CD4-positive, alpha-beta T cell treated with Interleukin-6 at 100 ng/mL for 8 hours (primary cell): ENCODE results near the gene ZPBP2.
A peak's percentile ranks its signal among the peaks of the same experiment; 100 is the strongest.
"Not testable (repeated sequence)": the region's sequence is repeated elsewhere in the genome, so short reads cannot be mapped to it uniquely, and the experiment has no call there.

Source experiments
- DNase-seq: peaks from one replicate; pipeline ENCODE4 v3.0.0-alpha.2; 2020; ENCODE audit warnings: mixed read lengths, low spot score

Gene ZPBP2, protein sequence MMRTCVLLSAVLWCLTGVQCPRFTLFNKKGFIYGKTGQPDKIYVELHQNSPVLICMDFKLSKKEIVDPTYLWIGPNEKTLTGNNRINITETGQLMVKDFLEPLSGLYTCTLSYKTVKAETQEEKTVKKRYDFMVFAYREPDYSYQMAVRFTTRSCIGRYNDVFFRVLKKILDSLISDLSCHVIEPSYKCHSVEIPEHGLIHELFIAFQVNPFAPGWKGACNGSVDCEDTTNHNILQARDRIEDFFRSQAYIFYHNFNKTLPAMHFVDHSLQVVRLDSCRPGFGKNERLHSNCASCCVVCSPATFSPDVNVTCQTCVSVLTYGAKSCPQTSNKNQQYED

DNA sequence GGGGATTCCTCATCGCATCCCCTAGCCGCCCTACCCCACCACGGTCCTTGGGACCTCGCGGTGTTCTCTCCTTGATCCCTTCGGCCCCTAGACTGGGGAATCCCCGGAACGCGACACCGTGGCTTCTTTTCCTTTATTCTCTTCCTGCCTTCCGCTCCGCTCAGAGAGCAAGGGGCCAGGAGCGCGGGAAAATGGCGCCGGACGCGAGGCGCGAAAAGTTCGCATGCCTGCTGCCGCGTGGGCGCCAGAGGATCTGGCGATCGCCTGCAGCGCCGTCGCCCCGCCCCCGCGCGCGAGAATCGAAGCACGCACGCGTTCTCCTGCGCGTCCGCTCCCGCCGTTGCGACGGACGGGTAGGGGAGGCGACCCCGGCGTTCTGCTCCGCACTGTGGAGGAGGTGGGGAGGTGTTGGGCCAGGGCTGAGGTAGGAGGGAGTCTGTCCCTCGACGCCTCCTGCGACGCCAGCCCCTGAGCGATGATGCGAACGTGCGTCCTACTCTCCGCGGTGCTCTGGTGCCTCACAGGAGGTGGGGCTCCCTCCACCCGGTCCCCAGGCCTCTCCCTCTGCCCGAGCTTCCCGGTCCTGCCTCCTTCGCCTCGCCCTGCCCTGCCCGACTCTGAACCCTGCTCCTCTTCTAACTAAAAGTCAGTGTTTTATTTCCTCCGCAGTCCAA is at the start of gene ZPBP2:
TSS of gene ZPBP2 (plus strand) at position 323 of the 674 bp plus-strand sequence. CDS start at position 476, 153 bp downstream.
- DNase-seq, result peak; percentile 34

DNA sequence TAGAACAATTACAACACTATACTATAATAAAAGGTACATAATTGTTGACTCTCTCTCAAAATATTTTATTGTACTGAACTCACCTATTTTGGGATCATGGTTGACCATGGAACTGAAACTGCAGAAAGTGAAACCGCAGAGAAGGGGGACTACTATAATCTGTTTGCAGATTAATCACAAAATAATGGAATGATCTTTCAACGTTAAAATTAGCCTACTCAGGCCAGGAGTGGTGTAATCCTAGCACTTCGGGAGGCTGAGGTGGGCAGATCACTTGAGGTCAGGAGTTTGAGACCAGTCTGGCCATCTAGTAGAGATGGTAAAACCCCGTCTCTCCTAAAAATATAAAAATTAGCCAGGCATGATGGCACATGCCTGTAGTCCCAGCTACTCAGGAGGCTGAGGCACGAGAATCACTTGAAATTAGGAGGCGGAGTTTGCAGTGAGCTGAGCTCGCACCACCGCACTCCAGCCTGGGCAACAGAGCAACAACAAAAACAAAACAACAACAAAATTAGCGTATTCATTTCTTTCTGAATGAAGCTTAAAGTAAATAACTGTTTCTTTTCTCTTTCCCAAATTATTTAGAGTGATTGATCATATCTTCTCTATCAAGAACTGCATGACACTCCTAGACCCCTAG is 49.5 kb upstream of the ZPBP2 start:
- DNase-seq, result no peak

DNA sequence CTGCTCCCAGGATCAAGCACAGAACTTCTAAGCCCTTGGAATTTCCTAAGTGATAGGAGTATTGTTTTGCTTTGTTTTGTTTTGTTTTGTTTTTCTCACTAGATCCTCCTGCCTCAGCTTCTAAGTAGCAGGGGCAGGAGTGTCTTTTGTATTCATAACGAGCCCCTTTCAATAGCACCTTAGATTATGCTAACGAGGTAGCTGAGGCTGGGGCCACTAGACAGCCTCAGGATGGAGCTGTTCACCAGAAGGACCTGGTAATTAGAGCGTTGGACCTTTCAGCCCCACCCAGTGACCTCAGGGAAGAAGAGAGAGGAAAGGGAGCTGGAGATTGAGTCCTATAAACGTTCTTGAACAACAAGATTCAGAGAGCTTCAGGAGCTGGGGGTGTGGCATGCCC is 47.5 kb upstream of the ZPBP2 start:
- DNase-seq, result no peak

DNA sequence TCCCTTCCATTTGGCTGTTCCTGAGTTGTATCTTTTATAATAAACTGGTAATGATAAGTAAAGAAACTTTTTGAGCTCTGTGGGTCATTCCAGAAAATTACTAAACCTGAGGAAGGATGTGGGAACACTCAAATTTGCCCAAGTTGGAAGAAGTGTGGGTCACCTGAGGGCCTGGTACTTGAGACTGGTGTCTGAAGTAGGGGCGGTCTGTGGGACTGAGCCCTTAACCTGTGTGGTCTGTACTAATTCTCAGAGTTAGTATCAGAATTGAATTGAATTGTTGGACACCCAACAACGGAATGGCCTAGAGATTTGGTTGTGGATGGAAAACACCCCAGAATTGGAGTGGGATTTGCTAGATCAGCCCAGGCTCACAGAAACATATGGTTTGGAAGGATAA is 47.0 kb upstream of the ZPBP2 start:
- DNase-seq, result no peak

DNA sequence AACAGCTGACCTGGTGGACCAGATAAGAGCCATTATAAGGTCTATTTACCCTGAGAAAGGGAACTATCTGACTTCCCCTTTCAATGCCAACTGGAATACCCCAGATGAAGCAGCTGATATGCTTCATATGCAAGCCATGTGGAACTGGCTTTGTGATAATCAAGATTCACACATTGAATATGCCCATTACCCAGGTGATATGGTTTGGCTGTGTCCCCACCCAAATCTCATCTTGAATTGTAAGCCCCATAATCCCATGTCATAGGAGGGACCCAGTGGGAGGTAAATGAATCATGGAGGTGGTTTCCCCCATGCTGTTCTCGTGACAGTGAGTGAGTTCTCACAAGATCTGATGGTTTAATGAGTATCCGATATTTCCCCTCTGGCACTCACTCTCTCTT is 46.0 kb upstream of the ZPBP2 start:
- no peak for DNase-seq

DNA sequence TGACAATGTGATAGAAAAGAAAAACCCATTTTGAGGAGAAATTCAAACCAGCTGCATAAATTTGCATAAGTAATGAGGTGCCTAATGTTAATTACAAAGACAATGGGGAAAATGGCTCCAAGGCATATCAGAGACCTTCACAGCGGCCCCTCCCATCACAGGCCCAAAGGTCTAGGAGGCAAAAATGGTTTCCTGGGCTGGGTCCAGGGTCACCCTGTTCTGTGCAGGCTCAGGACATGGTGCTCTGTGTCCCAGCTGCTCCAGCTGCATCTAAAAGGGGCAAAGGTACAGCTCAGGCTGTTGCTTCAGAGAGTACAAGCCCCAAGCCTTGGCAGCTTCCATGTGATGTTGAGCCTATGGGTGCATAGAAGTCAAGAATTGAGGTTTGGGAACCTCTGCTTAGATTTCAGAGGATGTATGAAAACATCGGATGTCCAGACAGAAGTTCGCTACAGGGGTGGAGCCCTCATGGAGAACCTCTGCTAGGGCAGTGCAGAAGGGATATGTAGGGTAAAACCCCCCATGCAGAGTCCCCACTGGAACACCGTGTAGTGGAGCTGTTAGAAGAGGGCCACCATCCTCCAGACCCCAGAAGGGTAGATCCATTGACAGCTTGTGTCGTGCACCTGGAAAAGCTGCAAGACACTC is 44.5 kb upstream of the ZPBP2 start:
- DNase-seq, result no peak

DNA sequence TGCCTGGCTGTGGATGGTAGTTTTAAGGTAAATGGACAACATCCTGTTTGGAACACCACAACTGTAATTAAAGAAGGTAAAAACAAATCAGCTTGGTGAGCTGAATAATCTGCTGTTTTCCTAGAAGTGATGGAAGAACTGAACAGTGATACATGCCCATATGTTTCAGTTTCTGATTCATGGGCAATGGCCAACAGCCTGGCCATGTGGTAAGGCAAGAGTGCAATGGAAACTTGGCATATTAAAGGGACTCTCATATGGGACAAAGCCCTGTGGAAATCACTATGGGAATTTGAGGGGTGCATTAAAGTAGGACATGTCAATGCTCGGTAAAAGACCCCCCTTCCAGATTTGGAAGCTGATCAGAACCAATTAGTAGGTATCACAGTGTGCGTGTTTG is 41.7 kb upstream of the ZPBP2 start:
- no peak for DNase-seq

DNA sequence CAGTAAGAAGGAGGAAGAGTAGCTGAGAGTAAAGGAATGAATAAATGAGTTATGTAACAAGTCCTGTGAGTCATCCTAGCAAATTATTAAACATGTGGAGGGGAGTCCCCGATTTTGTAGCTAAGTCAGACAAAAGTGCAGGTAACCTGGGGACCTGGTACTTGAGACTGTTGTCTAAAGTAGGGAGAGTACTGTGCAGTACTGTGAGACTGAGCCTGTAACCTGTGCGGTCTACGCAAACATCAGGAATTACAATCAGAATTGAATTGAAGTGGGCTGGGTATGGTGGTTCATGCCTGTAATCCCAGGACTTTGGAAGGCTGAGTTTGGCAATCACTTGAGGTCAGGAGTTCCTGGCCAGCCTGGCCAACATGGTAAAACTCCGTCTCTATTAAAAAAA is 39.6 kb upstream of the ZPBP2 start:
- DNase-seq, result no peak

DNA sequence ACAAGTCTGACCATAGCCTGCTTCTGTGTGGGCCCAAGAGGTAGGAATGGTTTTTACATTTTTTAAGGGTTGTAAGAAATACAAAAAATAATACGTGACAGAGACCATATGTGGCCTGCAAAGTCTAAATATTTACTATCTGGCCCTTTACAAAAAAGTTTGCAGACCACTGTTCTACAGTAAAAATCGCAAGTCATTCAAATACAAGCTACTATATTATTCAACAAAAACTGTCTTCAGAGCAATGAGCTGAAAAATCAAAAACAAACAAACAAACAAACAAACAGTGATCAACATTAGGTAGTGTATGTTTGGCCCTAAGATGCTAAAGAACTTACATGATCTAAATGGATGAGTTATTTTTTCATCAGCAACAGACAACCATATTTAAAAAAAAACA is 36.4 kb upstream of the ZPBP2 start:
- DNase-seq, result no peak

DNA sequence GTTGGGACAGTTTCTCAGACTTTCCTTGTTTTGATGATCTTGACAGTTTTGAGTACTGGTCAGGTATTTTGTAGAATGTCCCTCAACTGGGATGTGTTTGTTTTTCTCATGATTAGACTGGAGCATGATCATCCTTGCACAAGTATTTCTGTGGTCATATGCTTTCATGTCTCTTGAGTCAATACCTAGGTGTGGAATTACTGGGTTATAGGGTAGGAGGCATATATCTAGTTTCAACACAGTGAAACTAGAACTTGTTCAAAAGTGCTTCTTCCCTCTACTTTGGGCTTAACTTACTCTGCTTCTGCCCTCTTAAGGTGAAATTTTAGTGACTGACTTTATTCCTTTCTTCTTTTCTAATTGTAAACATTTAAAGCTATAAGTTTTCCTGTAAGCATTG is 34.0 kb upstream of the ZPBP2 start:
- no peak for DNase-seq

DNA sequence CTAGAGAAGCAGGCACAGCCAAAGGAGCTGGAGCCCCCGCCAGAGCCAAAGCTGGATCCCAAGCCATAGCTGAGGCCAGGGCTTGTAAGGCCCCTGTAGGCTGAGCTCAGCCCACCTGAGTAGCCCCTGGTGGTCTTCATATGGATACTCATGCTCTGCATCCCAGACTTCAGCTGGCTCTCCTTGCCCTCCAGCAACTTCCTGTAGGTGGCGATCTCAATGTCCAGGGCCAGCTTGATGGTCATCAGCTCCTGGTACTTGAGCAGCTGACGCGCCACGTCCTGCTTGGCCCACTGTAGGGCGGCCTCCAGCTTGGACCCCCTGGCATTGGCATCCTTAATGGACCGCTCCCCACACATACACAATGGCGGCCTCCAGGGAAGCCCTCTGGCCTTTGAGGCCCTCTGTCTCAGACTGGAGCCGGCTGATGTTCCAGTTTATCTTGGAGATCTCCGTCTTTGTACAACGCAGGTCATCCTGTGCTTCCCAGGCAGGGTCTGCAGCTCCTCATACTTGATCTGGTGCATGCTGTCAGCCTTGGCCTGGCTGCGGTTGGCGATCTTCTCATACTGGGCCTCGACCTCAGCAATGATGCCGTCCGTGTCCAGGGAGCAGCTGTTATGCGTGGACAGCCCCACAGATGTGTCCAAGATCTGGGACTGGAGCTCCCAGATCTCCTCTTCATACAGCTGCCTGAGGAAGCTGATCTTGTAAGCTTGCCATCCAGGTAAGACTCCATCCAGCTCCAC is 32.8 kb upstream of the ZPBP2 start:
- DNase-seq, result no peak

DNA sequence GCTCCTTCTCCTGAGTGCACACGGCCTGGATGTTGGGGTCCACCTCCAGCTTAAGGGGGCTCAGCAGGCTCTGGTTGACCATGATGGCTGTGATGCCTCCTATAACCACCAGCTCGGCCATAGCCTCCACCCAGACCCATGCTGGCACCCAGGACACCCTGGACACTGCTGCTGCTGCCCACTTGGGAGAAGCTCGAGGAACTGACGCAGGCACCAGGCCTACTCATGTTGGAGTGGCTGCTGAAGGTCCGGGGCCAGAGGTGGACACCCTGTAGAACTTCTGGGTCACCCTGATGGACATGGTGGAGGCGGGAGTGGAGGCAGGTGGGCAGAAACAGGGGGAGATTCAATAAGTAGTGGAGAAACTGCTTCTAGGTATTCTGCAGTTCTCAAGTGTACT is 31.9 kb upstream of the ZPBP2 start:
- DNase-seq, result no peak

DNA sequence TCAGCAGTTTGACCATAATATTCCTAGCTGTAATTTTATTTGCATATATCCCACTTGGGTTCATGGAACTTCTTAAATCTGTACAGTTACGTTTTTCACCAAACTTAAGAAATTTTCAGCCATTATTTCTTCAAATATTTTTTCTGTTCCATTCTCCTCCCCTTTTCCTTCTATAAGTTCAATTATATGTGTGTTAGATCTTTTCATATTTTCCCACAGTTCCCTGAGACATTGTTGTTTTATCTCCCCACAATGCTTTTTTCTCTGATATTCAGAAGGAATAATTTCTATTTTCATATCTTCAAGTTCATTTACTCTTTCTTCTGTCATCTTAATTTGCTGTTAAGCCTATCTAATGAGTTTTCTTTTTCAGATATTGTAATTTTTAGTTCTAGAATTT is 29.9 kb upstream of the ZPBP2 start:
- DNase-seq, result no peak

DNA sequence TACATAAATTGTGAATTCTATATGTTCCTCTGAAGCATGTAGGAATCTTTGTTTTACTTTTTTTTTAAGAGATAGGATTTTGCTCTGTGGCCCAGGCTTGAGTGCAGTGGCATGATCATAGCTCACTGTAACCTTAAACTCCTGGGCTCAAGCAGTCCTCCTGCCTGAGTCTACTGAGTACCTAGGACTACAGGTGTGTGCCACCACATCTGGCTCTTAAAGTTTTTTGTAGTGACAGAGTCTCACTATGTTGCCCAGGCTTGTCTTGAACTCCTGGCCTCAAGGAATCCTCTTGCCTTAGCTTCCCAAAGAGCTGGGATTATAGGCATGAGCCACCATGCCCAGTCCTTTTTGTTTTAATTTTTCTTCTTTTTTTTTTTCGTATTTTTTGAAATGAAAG is 29.2 kb upstream of the ZPBP2 start:
- DNase-seq, result no peak

DNA sequence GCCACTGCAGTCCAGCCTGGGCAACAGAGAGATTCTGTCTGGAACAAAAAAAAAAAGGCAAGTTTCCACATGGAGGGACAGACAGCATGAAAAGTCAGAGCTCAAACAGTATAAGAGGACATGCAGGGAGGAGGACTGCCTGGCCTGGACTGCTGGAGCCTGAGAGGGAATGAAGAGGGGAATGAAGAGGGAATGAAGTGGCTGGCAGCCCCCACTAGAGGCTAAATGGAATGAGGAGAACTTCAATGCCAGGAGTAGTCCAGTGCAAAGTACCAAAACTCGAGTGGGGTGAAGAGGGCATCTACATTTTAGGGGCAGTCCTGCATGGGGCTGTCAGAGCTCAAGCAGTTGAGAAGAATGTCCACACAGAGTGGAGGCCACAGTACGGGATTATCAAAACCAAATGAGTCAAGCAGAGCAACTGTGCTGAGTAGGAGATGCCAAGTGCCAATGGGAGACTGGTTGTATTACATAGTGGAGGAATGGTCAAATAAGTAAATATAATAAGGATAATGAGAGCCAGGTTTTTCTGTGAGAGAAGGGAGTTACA is 26.8 kb upstream of the ZPBP2 start:
- DNase-seq, result no peak

DNA sequence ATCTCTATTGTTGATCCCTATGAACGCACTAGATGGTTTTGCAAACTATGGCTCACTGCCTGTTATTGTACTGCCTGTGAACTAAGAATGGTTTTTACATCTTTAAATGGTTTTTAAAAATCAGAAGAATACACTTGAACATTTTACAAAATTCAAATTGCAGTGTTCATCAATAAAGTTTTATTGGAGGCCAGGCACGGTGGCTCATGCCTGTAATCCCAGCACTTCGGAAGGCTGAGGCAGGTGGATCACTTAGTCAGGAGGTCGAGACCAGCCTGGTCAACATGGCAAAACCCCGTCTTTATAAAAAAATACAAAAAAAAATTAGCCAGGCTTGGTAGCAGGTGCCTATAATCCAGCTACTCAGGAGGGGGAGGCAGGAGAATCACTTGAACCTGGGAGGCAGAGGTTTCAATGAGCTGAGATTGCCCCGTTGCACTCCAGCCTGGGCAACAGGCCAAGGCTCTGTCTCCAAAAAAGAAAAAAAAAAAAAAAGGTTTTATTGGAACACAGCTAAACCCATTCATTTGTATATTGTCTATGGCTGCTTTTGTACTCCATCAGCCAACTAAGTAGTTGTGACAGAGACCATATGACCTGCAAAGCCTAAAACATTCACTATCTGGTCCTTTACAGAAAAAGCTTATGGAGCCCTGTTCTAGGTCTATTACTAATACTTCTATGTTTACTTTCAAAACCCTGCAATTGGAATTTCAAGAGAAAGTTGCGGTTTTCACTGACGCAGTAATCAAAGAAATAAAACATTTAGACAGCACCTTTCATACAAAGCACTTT is 22.8 kb upstream of the ZPBP2 start:
- DNase-seq, result no peak

DNA sequence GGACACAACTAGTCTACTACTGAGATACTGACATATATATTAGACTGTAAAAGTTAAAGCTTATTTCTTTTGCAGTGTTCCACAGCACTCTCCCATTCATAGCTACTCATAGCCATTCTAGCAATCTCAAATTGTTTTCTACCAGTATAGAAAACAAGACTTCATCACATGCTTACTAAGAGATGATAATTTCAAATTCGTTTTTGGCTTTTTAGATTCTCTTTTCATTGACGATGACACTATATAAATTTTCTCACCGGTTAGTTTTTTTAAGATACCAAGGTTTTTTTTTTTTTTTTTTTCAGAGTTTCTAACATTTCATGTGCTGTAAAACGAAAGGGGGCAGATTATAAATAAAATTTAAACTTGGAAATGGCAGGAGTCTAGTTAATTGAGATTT is 21.8 kb upstream of the ZPBP2 start:
- DNase-seq, result no peak

DNA sequence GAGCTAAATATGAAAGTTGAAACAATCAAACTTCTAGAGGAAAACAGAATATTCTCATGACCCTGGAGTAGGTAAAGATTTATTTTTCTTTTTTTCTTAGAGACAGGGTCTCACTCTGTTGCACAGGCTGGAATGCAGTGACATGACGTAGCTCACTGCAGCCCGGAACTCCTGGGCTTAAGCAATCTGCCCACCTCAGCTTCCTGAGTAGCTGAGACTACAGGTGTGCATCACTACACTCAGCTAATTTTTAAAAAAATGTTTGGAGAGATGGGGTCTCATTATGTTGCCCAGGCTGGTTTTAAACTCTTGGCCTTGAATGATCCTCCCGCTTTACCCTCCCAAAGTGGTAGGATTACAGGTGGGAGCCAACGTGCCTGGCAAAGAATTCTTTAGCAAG is 19.4 kb upstream of the ZPBP2 start:
- DNase-seq, result no peak

DNA sequence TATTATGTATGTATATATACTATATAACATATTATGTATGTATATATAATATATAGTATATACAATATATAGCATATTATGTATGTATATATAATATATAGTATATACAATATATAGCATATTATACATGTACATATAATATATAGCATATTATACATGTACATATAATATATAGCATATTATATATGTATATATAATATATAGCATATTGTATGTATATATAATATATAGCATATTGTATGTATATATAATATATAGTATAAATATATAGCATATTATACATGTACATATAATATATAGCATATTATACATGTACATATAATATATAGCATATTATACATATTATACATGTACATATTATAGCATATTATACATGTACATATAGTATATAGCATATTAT is 17.8 kb upstream of the ZPBP2 start:
- DNase-seq, result not testable (repeated sequence)

DNA sequence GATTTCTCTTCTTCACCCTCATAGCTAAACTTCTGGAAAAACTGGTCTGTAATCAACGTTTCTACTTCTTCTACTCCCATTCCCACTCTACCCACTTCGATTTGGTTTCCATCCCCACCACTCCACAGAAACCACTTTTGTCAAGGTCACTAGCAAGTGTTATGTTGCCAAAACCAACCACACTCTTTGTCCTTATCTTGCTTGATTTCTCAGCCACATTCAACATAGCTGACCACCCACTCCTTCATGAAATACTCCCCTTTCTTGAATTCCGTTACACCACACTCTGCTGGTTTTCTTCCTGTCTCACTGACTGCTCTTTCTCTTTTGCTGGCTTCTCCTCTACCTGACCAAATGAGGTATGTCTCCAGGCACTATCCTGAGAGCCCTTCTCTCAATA is 15.8 kb upstream of the ZPBP2 start:
- DNase-seq, result no peak

DNA sequence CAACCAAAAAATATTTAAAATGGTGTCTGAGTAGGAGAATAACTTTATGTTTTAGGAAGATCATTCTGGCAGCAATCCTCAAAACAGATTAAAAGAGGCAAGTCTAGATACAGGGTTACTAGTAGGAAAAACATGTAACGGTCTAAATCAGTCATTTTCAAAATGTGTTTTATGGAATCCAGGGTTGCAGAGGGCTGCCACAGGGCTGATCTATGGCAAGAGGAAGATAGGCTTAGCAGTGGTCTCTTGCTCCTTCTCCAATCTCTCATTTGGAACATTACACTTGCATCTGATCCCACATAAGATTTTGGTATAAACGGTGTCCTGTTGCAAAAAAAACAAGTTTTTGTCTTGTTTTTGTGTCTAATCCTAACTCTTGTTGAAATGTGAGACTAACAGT is 13.1 kb upstream of the ZPBP2 start:
- DNase-seq, result no peak
